H1 (cell line): ENCODE measurements around the gene ITPR1. TPM values are rescaled to one million over a fixed set of nuclear protein-coding genes. Genes with fewer than 3 reads are reported as not detected.

Experiments used
- BACH1 ChIP-seq: IDR thresholded peaks from 2 replicates; pipeline ENCODE4 v1.6.1; 2012; ENCODE audit warnings: low read length, improper control_type of control experiment
- CHD7 ChIP-seq: fragments of 300-600 bp; sonication (generic); IDR thresholded peaks from 2 replicates; pipeline ENCODE4 v1.7.1; 2012; ENCODE audit warnings: low read length, moderate library complexity, mild to moderate bottlenecking, inconsistent platforms; ENCODE audit not compliant: insufficient replicate concordance
- TAF1 ChIP-seq: IDR thresholded peaks from 2 replicates; pipeline ENCODE4 v1.6.1; 2011; ENCODE audit warnings: mild to moderate bottlenecking, low read depth, low read length
- polyA plus RNA-seq, 7 experiments: library from polyadenylated mRNA; depleted of rRNA in 3 of 7; stranded (reverse) in 5 of 7; unstranded in 2 of 7; fragments of >200 nt in 5 of 7; fragments of 200-250 nt in 2 of 7; gene quantifications; 1 replicate in 5 of 7; 2 replicates in 1 of 7; 4 replicates in 1 of 7; pipeline versions ENCODE4 v1.2.1 to v1.2.3, GENCODE V29; 2011 to 2013; ENCODE audit warnings: missing spikeins in 2 of 7, mixed read lengths in 2 of 7
- total RNA-seq: library from RNA; stranded (reverse); fragmentation: NEBNext Ultra II Directional; extraction: Animal tissue kit (Norgen Biotek cat#: 25700); gene quantifications from 2 replicates; pipeline ENCODE4 v1.2.1, GENCODE V29; 2021

ITPR1 gene
- total and polyA plus RNA-seq, 2 of the 8 experiments (the other 6 are each of a cell fraction or from before 2014, with no cell fraction given): 2.5 to 16.3 TPM

- no peak for TF ChIP-seq CHD7
- TF ChIP-seq BACH1: no peak
- TF ChIP-seq TAF1: no peak
Observed at GRCh38 chr3:4495294-4496086, 2.3 kb downstream of the ITPR1 start (continued).
